SKM-1 (cell line): Measurements from ENCODE around the gene UCN.
"Not testable (repeated sequence)": the region's sequence is repeated elsewhere in the genome, so short reads cannot be mapped to it uniquely, and the experiment has no call there.

Source experiments
- DNase-seq: peaks from one replicate; lab custom pipeline; 2025; ENCODE audit not compliant: unreplicated experiment; lab: John Stamatoyannopoulos, UW

UCN gene

DNA sequence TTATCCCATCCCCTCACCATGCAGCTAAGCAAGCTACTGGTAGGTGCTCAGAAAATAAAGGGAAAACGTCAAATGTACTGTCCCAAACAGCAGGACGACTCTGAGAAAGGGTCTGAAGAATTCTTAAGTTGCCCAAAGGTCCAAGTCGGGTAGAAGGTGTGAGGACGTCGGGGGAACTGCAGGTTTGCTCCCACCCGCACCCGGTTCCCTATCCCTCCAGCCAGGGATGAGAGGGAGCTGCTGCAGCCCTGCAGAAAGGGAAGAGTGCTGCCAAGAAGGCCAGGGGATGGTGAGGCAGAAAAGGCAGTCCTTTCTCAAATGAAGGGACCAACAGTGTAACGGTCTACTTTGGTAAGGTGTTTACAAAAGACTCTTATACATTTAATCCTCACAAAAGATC lies 6.9 kb upstream of the UCN start:
- DNase-seq = no peak

DNA sequence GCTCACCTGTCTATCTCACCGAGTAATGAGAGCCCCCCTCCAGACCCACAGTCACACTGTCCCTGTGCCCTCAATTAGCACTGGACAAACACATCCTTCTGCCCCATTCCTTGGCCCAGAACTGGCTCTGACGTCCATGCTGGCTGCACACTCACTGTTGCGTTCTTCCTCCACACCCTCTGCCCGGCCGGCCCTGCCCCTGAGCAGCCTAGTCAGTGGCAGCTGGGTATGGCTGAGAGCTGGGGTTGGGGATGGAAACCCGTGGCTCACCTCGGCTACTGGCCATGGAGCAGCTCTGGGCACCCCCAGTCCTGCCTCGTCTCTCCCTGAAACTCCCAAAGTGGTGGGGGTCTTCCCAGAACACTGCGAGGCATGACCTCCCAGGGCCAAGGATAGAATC lies 6.5 kb upstream of the UCN start:
- no peak for DNase-seq

- no peak for DNase-seq
These were observed 5.8 kb upstream of the UCN start for GRCh38 chr2:27313882-27314645.

GRCh38 chr2:27312152-27312551 lies 3.9 kb upstream of the UCN start:
- no peak for DNase-seq

GRCh38 chr2:27309651-27310050 lies 1.4 kb upstream of the UCN start:
- DNase-seq = no peak

DNA sequence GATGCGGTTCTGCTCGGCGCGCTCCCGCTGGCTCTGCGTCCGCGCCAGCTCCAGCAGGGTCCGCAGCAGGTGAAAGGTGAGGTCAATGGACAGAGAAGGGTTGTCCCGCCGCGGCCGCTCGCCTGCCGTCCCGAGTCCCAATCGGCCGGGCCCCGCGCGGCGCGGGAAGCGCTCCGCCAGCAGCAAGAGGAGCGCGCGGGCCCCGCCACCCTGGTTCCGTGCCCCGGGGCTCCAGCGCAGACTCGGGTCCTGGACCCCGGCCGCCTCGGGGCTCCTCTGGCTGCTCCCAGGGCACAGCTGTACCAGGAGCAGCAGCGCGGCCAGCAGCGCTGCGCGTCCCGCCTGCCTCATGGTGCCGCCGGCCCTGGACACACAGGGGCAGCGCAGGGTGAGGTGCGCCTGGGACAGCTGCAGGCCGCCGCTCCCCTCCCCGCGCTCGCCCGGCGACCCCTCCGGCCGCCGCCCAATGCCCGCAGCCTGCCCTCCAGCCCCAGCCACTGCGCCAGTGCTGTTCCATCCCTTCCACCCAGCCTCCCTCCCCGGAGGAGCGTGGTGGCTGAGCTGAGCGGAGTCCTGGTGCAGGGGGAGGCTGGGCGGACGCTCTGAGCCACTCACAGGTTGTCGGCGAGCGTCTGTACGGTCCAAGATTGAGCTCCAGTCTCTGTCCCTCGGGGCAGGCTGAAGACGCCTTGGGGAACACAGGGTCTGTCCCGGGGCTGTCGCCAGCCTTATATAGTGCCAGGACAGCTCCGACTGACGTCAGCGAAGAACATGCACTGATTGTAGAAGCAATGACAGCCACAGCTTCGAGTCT lies 493 bp downstream of the UCN start:
- no peak for DNase-seq

GRCh38 chr2:27307287-27307544 lies 1.0 kb downstream of the UCN start:
- DNase-seq = no peak

- no peak for DNase-seq
These were observed 1.5 kb downstream of the UCN start for GRCh38 chr2:27306573-27307286.

DNA sequence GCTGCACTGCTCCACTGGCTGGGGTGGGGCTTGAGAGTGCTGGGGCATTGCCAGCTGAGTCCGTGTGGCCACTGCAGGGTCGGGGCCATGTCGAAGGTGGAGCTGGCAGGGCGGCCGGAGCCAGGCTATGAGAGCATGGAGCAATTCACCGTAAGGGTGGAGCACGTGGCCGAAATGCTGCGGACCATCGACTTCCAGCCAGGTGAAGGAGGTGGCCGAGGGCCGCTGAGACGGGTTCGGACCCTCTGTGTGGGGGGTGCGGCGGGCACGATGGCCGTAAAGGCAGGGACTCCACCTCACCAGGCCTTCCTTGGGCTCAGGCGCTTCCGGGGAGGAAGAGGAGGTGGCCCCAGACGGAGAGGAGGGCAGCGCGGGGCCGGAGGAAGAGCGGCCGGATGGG lies 2.1 kb downstream of the UCN start:
- DNase-seq = no peak

GRCh38 chr2:27305516-27305915 lies 2.7 kb downstream of the UCN start:
- no peak for DNase-seq

DNA sequence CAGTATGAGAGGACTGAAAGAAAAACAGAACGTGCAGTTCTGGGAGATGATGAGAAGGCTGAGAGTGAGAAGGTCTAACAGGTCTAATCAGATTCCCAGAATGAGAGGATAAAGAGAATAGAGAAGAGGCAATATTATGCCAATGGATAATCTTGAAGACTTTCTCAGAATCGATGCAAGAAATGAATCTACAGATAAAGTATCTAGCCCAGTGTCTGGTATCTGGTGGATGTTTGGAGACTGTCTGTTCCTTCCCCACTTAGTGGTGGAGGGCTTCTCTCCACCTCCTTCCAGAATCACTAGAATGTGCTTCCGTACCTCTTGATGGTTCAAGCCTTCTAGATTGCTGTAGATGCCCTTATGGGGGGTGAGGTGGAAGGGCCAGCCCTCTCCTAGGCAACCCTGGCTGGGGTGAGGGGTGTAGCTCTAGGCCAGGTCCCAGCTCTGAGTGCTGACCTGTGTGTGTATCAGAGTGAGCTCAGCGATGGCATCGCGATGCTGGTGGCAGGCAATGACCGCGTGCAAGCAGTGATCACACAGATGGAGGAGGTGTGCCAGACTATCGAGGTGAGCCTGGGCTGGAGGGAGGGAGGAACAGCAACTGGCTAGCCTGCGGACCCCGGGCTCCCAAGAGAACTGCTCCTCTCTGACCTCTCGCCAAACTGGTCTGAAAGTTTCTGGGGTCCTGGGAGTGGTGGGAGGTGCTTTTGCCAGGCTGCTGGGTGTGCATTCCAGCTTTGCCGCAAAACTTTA lies 3.6 kb downstream of the UCN start:
- DNase-seq = no peak

DNA sequence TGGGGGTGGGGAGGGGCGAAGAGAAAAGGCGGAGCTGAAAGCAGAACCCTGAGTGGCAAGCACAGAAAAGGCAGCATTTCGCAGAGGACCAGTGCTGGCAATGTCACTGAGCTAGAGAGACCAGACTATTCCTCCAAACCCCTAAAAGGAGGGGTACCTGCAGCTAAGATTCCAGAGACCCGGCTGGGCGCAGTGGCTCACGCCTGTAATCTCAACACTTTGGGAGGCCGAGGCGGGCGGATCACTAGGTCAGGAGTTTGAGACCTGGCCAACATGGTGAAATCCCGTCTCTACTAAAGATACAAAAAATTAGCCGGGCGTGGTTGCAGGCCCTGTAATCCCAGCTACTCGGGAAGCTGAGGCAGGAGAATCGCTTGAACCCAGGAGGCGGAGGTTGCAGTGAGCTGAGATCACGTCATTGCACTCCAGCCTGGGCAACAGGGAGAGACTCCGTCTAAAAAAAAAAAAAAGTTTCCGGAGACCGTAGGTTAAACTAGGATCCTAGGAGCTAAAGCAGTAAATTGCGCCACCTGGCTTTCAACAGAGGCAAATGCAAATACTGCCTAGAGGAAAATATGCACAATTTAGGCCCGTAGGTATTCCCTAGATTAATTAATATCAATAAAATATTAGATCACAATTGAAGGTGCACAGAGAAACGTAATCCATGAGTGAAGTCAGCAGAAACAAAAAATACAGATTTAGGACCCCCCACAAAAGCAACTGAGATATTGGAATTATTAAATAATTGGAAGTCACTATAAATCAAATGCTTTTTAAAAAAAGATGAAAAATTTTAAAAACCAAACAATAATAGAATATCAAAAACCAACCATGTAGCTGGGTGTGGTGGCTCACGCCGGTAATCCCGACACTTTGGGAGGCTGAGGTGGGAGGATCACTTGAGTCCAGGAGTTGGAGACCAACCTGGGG lies 4.9 kb downstream of the UCN start:
- peak; percentile 69 for DNase-seq

DNA sequence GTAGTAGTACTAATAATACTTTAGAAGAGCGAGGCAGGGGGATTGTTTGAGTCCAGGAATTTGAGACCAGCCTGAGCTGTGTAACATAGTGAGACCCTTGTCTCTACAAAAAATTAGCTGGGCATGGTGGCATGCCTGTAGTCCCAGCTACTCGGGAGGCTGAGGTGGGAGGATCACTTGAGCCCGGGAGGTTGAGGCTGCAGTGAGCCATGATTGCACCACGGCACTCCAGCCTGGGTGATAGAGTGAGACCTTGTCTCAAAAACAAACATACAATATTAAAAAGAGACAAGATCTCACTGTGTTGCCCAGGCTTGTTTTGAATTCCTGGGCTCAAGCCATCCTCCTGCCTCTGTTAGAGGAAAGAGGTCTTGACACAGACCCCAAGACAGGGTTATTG lies 7.6 kb downstream of the UCN start:
- not testable (repeated sequence) for DNase-seq

GRCh38 chr2:27298391-27299080 lies 9.7 kb downstream of the UCN start:
- no peak for DNase-seq

- DNase-seq = no peak
These were observed 11.1 kb downstream of the UCN start for GRCh38 chr2:27297195-27297594.

- DNase-seq = no peak
These were observed 11.8 kb downstream of the UCN start for GRCh38 chr2:27296481-27296880.

DNA sequence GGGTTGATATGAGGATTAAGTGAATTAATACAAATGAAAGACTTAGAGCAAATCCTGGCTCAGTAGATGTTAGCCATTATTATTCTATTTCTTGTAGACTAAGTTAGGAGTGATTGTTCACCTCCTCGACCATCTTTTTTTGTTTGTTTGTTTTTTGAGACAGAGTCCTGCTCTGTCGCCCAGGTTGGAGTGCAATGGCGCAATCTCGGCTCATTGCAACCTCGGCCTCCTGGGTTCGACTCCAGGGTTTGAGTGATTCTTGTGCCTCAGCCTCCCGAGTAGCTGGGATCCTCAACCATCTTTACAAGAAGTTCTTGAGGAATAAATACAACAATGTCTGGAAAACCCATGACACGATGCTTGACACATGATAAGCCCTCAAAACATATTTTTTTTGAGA lies 13.3 kb downstream of the UCN start:
- no peak for DNase-seq

DNA sequence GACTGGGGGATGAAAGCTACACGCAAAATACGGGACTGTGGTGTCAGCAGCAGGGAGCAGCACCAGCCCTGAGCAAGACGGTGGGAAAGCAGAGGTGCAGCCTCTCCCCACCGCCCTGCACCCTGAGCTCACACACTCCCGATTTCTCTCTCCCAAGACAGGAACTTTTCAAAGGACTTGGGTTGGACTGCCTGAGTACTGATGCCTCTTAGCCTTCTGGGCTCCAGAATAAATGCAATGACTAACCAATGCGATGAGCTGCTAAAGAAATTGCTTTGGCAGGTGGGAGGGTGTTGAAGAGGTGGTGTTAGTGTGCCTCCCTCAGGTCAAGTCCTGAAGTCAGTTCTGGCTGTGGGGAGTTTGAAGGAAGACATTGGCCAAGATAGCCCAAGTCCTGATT lies 16.4 kb downstream of the UCN start:
- no peak for DNase-seq

DNA sequence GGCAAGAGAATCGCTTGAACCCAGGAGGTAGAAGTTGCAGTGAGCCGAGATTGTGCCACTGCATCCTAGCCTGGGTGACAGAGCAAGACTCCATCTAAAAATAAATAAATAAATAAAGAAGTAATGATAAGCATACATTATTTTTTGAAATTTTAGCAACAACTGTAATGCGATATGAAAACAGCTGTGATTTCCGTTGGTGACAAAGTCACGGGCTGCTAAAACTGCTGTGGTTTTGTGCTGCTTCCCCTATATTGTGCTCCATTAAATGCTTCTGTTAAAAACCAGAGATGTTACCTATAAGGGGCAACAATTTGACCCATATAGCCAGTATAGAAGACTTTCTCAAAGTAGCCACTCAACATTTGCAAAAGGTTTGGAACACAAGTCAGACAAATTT lies 17.7 kb downstream of the UCN start:
- DNase-seq = no peak

- no peak for DNase-seq
These were observed 19.6 kb downstream of the UCN start for GRCh38 chr2:27288610-27289009.
